Mononuclear cell (primary cell): ENCODE results near the gene TTC28. TPM values are rescaled to one million over a fixed set of nuclear protein-coding genes. Genes with fewer than 3 reads are reported as not detected.

Source experiments
- H3K27me3 ChIP-seq: 2 replicates; pipeline ENCODE4 v1.6.0; 2011; ENCODE audit warnings: low read length, control low read depth; ENCODE audit not compliant: insufficient read depth
- H3K4me1 ChIP-seq: 2 replicates; pipeline ENCODE4 v1.5.1; 2011; ENCODE audit warnings: mild to moderate bottlenecking, low read length, control low read depth; ENCODE audit not compliant: insufficient read depth
- H3K4me3 ChIP-seq: 2 replicates; pipeline ENCODE4 v1.5.1; 2011; ENCODE audit warnings: mild to moderate bottlenecking, low read length, moderate library complexity
- H3K9me3 ChIP-seq: 2 replicates; pipeline ENCODE4 v1.5.1; 2011; ENCODE audit warnings: low read depth, mild to moderate bottlenecking, control low read depth, low read length
- total RNA-seq: library from RNA; depleted of rRNA; stranded (reverse); fragments of >200 nt; gene quantifications from one replicate; pipeline ENCODE4 v1.2.3, GENCODE V29; 2012

Gene TTC28
- total RNA-seq, 1 donor, result 1.5 TPM

- Histone ChIP-seq H3K4me3 (no peak overlapping the region), H3K4me1 (no peaks in the 10 kb centered on the region), H3K9me3 (no peaks in the 10 kb centered on the region), H3K27me3 (no peaks in the 10 kb centered on the region)
These were observed 542.6 kb downstream of the TTC28 start for GRCh38 chr22:28137036-28137435.

- no peak overlapping the region for H3K4me3 ChIP-seq
- H3K4me1 ChIP-seq, result no peaks in the 10 kb centered on the region
- H3K9me3 ChIP-seq, result no peaks in the 10 kb centered on the region
- H3K27me3 ChIP-seq, result no peaks in the 10 kb centered on the region
These were observed 547.2 kb downstream of the TTC28 start for GRCh38 chr22:28132466-28132865.

GRCh38 chr22:28129319-28129962 is 550.2 kb downstream of the TTC28 start:
- Histone ChIP-seq H3K4me1 (no peaks in the 10 kb centered on the region), H3K27me3 (no peaks in the 10 kb centered on the region)

GRCh38 chr22:28128827-28129226 is 550.8 kb downstream of the TTC28 start:
- Histone ChIP-seq H3K27me3 (no peaks in the 10 kb centered on the region), H3K9me3 (no peaks in the 10 kb centered on the region), H3K4me1 (no peaks in the 10 kb centered on the region), H3K4me3 (no peak overlapping the region)

More at GRCh38 chr22:28129319-28129962, 550.2 kb downstream of the TTC28 start:
- Histone ChIP-seq H3K4me3 (no peak overlapping the region), H3K9me3 (no peaks in the 10 kb centered on the region)

GRCh38 chr22:28125799-28126198 is 553.8 kb downstream of the TTC28 start:
- no peaks in the 10 kb centered on the region for H3K4me1 ChIP-seq
- no peaks in the 10 kb centered on the region for H3K9me3 ChIP-seq
- H3K4me3 ChIP-seq, result no peak overlapping the region
- no peaks in the 10 kb centered on the region for H3K27me3 ChIP-seq

GRCh38 chr22:28123989-28124766 is 555.5 kb downstream of the TTC28 start:
- Histone ChIP-seq H3K4me1 (no peaks in the 10 kb centered on the region), H3K9me3 (no peaks in the 10 kb centered on the region), H3K4me3 (no peak overlapping the region), H3K27me3 (no peaks in the 10 kb centered on the region)

GRCh38 chr22:28120691-28121592 is 558.7 kb downstream of the TTC28 start:
- H3K4me3 ChIP-seq, result no peak overlapping the region
- no peaks in the 10 kb centered on the region for H3K27me3 ChIP-seq
- no peaks in the 10 kb centered on the region for H3K4me1 ChIP-seq
- H3K9me3 ChIP-seq, result no peaks in the 10 kb centered on the region

GRCh38 chr22:28118957-28119631 is 560.5 kb downstream of the TTC28 start:
- no peaks in the 10 kb centered on the region for H3K9me3 ChIP-seq
- H3K4me3 ChIP-seq, result no peak overlapping the region
- H3K4me1 ChIP-seq, result no peaks in the 10 kb centered on the region
- no peaks in the 10 kb centered on the region for H3K27me3 ChIP-seq

- H3K9me3 ChIP-seq, result no peaks in the 10 kb centered on the region
- H3K27me3 ChIP-seq, result no peaks in the 10 kb centered on the region
- no peaks in the 10 kb centered on the region for H3K4me1 ChIP-seq
- no peak overlapping the region for H3K4me3 ChIP-seq
These were observed 563.4 kb downstream of the TTC28 start for GRCh38 chr22:28116219-28116673.

GRCh38 chr22:28115426-28115825 is 564.2 kb downstream of the TTC28 start:
- no peak overlapping the region for H3K4me3 ChIP-seq
- H3K9me3 ChIP-seq, result no peaks in the 10 kb centered on the region
- H3K4me1 ChIP-seq, result no peaks in the 10 kb centered on the region
- H3K27me3 ChIP-seq, result no peaks in the 10 kb centered on the region

- H3K4me3 ChIP-seq, result no peak overlapping the region
- H3K9me3 ChIP-seq, result no peaks in the 10 kb centered on the region
These were observed 567.0 kb downstream of the TTC28 start for GRCh38 chr22:28112548-28113043.

GRCh38 chr22:28112190-28112544 is 567.5 kb downstream of the TTC28 start:
- Histone ChIP-seq H3K9me3 (no peaks in the 10 kb centered on the region), H3K4me3 (no peak overlapping the region), H3K4me1 (no peaks in the 10 kb centered on the region), H3K27me3 (no peaks in the 10 kb centered on the region)

More at GRCh38 chr22:28112548-28113043, 567.0 kb downstream of the TTC28 start:
- no peaks in the 10 kb centered on the region for H3K27me3 ChIP-seq
- no peaks in the 10 kb centered on the region for H3K4me1 ChIP-seq

GRCh38 chr22:28111501-28112189 is 568.0 kb downstream of the TTC28 start:
- Histone ChIP-seq H3K9me3 (no peaks in the 10 kb centered on the region), H3K27me3 (no peaks in the 10 kb centered on the region), H3K4me3 (no peak overlapping the region), H3K4me1 (no peaks in the 10 kb centered on the region)

- no peaks in the 10 kb centered on the region for H3K9me3 ChIP-seq
- no peaks in the 10 kb centered on the region for H3K27me3 ChIP-seq
- no peak overlapping the region for H3K4me3 ChIP-seq
- no peaks in the 10 kb centered on the region for H3K4me1 ChIP-seq
These were observed 570.8 kb downstream of the TTC28 start for GRCh38 chr22:28108851-28109250.
